ENCODE results near the gene HAPLN3.
A peak's percentile ranks its signal among the peaks of the same experiment; 100 is the strongest.

HAPLN3 gene

GRCh38 chr15:88909956-88910831 is 14.8 kb upstream of the HAPLN3 start:
- no peak for DNase-seq

DNA sequence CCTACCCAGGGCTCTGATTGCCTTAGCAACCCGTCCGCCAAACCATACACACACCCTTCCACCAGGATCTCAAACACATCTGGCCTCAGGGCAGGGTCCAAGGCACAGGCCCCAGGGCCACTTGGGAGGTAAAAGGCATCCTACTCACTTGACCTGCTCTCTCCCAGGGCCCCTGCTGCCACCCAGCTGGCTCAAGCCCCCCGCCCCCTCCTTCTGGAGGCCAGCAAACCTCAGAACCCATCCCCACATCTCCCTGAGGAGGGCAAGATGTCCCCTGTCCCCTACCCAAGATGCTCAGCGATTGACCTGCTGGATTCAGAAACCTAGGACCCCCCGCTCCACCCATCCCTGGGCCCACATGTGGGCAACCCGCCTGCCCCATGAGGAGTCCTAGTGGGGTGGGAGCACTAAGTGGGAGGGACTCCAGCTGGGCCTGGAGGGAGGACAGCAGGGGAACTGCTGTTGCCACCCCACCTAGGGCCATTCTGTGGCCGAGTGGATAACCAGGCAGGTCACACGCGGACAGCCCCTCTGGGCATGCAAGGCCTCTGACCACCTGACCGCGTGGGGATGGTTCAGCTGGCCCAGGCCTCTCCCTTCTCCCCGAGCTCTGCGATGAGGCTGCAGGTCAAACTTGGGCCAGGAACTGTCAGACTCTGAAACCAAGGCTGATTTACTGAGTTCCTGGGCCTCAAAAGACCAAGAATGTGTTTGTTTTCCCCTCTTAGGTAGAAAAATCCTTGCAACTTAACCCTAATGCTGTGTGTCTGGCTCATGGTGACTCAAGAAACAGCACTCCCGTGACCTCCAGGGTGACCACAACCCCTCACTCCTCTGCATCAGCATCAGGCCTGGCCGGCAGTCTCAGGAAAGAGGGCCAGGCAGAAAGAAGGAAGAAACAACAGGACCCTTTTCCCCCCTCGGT is 13.6 kb upstream of the HAPLN3 start:
- DNase-seq, result no peak

GRCh38 chr15:88908123-88908522 is 12.8 kb upstream of the HAPLN3 start:
- DNase-seq, result no peak

DNA sequence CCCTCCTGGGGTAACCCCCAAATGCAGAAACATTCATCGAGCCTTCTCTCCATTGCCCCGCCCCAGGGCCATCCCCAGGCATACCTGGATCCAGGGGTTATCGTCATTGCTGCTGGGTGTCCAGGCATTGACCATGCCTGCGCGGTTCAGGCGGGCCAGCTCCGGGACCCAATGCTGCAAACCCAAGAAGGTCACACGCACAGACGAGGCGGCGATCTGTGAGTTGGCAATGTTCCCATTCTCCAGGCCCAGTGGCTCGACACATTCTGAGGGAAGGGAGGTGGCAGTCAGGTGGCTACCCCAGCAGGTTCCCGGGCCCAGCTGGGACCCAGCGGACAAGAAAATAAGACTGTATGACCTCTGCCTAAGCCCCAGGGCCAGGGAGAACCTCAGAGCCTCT is 11.8 kb upstream of the HAPLN3 start:
- no peak for DNase-seq

DNA sequence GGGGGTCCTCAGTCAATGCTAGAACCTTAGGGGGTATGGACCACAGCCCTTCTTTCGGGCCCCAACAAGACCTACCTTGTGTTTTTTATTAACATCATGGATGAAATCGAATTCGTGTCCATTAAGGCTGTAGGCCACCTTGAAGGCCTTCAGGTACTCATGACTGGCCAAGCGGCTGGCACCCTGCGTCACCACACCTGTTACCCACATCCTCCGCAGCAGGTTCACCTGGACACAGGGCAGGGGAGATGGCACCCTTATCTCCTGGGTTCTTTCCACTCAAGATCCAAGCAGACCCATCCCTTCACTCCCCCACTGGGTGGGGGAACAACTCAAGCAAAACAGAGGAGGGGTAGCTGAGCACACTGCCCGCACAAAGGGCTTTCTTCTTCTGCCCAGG is 11.2 kb upstream of the HAPLN3 start:
- DNase-seq, result no peak

DNA sequence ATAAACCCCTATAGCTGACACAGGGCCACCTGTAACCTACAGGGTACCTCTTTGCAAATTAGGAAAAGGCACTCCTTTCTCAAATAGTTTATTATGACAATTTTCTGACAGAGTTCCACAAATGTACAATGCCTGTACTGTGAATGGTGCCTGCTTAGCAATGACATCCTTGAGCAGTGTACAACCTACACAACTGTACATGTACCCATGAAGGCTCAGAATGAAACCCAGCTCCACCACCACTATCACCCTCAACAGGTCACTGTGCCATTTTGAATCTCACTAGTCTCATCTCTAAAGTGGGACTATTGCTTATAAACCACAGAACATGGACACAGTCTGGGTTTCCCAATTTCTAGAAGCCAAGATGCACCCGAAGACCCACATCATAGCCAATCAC is 10.8 kb upstream of the HAPLN3 start:
- no peak for DNase-seq

DNA sequence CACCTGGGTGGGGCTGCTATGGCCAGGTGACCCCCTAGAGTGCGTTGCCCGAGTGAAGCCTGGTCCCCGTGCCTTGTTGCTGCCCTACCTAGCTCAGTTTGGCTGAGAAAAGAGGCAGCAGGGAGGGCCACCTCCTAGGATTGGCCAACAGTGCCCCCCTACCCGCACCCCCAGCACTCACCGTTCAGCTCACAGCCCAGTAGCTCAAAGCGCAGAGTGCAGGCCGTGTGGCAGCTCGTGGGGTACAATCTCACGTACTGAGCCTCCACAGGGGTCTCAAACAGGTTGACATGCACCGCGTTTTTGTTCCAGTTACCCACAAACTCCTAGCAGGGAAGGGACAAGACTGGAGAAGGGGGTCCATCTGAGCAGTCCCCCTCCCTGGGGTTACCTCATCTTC is 10.2 kb upstream of the HAPLN3 start:
- no peak for DNase-seq

- peak; percentile 97 for DNase-seq
Observed at GRCh38 chr15:88904624-88905327, 9.4 kb upstream of the HAPLN3 start.

DNA sequence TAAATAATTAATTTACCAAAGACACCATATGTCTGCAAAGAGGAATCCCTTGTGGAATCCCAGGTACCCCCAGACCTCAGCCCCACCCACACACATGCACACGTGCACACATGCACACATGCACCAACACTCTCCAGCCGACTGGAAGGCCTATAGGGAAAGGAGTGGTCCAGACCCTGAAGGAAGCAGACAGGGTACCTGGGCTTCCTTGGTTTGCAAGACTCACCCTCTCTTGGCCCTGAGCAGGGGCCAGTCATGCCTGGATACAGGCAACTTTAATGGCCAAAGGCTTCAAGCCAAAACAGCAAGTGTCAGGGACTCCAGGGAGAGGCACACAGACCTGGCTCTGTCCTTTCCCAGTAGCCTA is 8.9 kb upstream of the HAPLN3 start:
- DNase-seq, result no peak

- DNase-seq, result no peak
Observed at GRCh38 chr15:88902846-88903245, 7.5 kb upstream of the HAPLN3 start.

DNA sequence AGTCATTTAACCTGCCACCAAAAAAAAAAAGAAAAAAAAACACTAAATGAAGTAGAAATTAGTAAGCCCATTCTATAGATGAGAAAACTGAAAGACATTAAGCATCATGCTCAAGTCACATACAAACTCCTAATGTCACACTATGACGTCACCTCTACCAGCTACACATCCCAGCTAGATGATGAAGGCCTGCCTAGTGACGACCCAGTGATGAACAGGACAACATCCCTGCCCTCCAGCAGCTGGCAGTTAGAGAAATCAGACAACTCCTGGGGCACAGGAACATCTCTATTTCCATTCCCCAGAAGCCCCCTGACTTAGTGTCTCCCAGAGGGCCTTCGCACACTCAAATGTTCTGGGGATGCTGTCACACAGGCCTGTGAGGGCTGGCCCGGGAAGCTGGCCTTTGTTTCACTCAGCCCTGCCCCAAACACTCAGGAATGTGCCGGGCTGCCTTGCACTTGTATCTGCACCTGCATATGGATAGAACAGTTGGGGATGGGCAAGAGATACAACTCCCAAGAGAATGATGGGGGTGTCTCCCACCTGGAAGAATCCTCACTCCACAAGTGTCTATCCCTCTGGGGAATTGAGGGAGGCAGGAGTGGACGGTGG is 7.0 kb upstream of the HAPLN3 start:
- no peak for DNase-seq

DNA sequence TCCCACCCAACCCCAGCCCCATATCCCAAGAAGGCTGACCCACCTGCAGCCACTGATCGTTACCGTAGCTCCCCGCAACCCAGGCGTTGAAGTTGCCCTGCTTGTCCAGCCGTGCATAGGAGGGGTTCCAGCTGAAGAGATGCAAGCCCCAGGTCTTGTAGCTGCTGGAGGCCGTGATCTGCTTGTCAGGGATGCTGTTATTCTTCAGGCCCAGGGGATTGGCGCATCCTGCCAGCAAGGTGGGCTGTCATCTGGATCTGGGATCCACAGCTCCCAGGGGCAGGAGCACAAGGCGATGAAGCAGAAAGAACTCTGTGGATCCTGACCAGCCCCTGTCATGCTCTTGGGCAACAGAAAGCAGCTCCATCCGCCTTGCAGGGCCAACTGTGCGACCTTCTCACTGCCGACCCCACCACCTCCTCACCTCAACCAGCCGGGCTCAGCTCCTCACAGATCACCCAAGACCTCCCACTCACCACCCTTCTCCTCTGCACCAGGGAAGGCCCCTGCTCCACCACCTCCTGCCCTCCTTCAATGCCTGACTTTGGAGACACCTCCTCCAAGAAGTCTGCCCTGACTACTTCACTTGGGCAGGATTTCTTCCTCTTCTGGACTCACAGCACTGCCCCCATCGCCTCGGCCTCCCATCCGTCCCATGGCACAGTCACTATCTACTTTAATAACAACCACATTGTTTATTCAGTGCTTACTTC is 6.3 kb upstream of the HAPLN3 start:
- no peak for DNase-seq

GRCh38 chr15:88900982-88901418 is 5.7 kb upstream of the HAPLN3 start:
- DNase-seq, result no peak

DNA sequence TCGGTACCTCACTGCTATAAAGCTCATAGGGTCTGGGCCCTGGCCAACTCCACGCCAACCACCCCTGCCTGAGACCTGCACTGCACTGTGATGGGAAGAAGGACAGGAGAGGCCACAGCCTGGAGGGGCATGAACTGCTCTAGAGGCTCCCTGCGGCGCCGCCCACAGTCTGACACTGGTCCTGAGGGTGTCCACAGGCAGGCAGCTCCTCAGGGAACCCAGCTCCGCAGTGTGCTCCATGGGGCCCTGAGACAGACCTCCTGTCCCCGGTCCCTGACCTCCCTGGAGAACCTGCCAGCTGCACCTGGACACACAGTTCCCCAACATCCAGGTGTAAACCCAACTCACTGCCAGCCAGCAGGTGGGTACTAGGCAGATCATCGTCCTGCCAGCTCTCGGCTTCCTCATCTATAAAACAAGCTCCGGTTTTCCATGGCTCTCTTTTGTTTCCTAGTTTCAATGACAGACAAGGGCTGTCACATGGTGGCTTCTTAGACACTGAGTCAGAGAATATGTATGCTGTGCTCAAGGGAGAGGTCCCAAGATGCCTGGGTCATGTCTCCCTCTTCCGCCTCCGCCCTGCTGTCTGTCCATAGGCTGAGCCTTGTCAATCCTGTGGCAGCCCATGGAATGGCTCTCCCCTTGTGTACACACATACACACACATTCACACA is 5.1 kb upstream of the HAPLN3 start:
- DNase-seq, result no peak

GRCh38 chr15:88899251-88899650 is 3.9 kb upstream of the HAPLN3 start:
- DNase-seq, result no peak

DNA sequence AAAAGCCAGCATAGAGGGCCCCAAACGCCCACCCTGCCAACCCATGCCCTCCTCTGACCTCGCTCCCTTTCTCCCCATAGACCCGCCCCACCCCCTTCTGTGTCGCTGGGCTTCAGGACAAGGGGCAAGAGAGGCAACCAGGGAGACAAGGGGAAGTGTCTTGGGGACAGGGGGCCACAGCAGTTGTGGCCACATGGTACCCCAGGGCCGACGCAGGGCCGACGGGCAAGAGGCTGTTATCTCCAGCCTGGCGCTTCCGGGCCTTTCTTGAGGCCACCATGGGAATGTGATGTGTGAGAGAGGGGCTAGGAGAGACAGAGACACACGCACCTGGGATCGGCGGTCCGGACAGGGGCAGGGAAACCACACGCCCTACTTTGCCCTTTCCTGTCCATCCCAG is 3.4 kb upstream of the HAPLN3 start:
- DNase-seq, result no peak

DNA sequence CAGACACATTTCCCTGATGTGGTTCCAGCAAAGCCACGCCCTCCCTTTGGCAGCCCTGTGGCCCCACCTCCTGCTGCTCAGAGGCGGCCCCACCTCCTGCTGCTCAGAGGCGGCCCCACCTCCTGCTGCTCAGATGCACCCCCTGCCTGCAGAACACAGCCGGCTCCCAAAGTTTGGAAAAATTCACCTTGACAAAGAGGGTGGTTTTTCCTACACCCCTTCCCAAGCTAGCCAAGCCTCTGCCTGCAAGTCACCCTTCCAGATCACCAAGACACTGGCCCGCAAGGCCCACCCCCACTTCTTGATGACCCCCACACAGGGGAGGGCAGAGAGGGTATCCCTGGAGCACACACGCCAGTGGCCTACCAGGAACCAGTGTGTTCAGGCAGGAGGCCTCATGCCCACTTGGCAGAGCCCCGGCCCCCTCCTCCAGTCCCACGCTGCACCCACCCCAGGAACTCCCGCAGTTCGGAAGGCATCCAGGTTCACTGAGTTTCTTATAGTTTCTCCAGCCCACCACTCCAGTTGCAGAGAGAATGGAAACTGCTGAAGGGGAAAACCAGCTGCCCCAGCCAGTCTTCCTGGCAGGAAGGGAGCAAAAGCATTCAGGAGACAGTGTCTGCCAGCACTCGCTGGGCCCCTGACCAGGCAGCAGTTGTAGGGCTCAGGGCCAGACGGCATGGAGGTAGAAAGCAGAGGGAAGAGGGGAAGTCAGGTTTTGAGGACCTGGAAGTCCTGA is 2.3 kb upstream of the HAPLN3 start:
- DNase-seq, result peak; percentile 82

DNA sequence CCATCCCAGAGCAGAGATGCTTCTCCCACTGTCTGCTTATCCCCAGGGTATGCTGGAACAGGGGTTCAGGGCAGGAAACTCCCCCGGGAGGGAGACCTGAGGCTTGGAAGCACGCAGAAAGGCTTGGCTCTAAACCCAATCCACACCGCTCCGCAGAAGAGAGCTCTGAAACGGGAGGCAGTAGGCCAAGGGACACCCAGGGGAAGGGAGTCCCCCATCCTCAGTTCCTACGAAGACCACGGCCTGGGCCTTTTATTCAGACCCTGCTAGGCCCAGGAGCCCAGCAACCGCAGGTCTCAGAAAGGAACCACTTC is 1.8 kb upstream of the HAPLN3 start:
- DNase-seq, result no peak

- DNase-seq, result no peak
Observed at GRCh38 chr15:88896333-88897033, 1.1 kb upstream of the HAPLN3 start.

DNA sequence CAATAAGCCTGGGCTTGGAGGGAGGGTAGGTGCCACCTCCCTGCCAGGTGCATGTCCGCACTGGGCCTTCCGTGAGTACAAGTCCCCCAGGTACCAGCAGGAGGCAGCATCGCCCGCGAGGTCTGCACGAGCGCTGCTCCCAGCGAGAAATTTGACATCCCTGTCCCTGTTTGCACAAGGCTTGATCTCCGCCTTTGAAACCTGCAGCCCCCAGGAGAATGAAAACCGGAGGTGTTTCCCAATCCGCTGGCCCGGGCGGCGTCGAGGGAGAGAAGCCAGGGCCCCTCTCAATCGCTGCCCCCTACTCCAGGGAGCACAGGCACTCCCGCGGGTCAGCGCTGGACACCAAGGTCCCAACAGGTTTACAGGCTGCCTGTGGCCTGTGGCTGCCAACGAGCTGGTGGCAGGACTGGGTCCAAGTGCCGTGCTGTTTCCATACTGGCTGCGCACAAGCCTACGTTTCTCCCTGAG is 961 bp downstream of the HAPLN3 start:
- peak; percentile 92 for DNase-seq
